K562 (cell line): ENCODE results near the gene CD300A. TPM values are rescaled to one million over a fixed set of nuclear protein-coding genes. Genes with fewer than 3 reads are reported as not detected.

Experiments used
- ATAC-seq: fragments of 200-7000 bp; cut with Tn5 transposase; 3 replicates; pipeline ENCODE4 v1.9.1; 2020; ENCODE audit warnings: moderate library complexity
- BruUV-seq: library from RNA; stranded (reverse); fragments of 400-500 nt; replicated peaks from 2 replicates; lab custom pipeline; 2021; lab: Mats Ljungman, UMichigan
- CTCF ChIA-PET: fragments of 300-600 bp; formaldehyde crosslinking; extraction: SDS; loops from one replicate; lab custom pipeline; 2021; ENCODE audit warnings: low intra/inter-chr PET ratio; lab: Yijun Ruan, JAX
- POLR2A ChIA-PET: fragments of 300-600, 350-650 bp; sonication (Branson Sonifier 250); formaldehyde crosslinking; extraction: SDS; loops from one replicate; lab custom pipeline; 2021; ENCODE audit warnings: antibody characterized with exemption, inconsistent platforms; lab: Yijun Ruan, JAX
- DNase-seq, 4 experiments: peaks; one replicate each; pipeline versions ENCODE4 v3.0.0 to v3.0.0-alpha.2; 2011 to 2018; ENCODE audit warnings: low spot score in 3 of 4, mixed read lengths in 3 of 4; ENCODE audit errors: extremely low read depth in 1 of 4
- FAIRE-seq: peaks from 2 replicates; lab custom pipeline; 2011; peaks lifted over from hg19 to GRCh38; lab: Jason Lieb, UNC
- H2AFZ ChIP-seq: 2 replicates; pipeline ENCODE4 v1.6.0; 2011; ENCODE audit warnings: low read depth, low read length, control low read depth, inconsistent platforms
- H3K27ac ChIP-seq: fragments of 200-600 bp; 3 replicates; pipeline ENCODE4 v1.8.0; 2011; ENCODE audit warnings: low read depth, mild to moderate bottlenecking, control low read depth, inconsistent platforms, low read length, moderate library complexity, mixed read lengths; ENCODE audit errors: extremely low read depth
- H3K27me3 ChIP-seq, 2 experiments: fragments of 300-600 bp in 1 of 2; 2 replicates in 1 of 2; 3 replicates in 1 of 2; pipeline versions ENCODE4 v1.6.0 to v1.8.0; 2011; ENCODE audit warnings: inconsistent platforms in 2 of 2, low read length in 2 of 2, mild to moderate bottlenecking in 1 of 2, mixed read lengths in 1 of 2, moderate library complexity in 1 of 2; ENCODE audit not compliant: control insufficient read depth in 2 of 2, insufficient read depth in 2 of 2
- H3K36me3 ChIP-seq: fragments of 300-600 bp; 3 replicates; pipeline ENCODE4 v1.8.0; 2011; ENCODE audit warnings: mild to moderate bottlenecking, low read length, inconsistent platforms; ENCODE audit not compliant: control insufficient read depth, insufficient read depth
- H3K4me1 ChIP-seq, 2 experiments: fragments of 200-600 bp in 1 of 2; replicated peaks in 1 of 2; 2 replicates in 1 of 2; 3 replicates in 1 of 2; pipeline versions ENCODE4 v1.5.1 to v1.8.0; 2011; ENCODE audit warnings: inconsistent platforms in 2 of 2, low read length in 2 of 2, mild to moderate bottlenecking in 1 of 2, mixed read lengths in 1 of 2, moderate library complexity in 1 of 2; ENCODE audit not compliant: control insufficient read depth in 2 of 2, insufficient read depth in 2 of 2
- H3K4me2 ChIP-seq: 2 replicates; pipeline ENCODE4 v1.6.1; 2011; ENCODE audit warnings: low read length, control low read depth, inconsistent platforms, mixed read lengths; ENCODE audit not compliant: insufficient read depth
- H3K4me3 ChIP-seq: fragments of 200-600 bp; sonication (generic), shearing (Covaris generic); 2 replicates; pipeline ENCODE4 v1.5.1; 2016; ENCODE audit warnings: control low read depth, inconsistent platforms
- H3K79me2 ChIP-seq: fragments of 200-600 bp; 3 replicates; pipeline ENCODE4 v1.8.0; 2011; ENCODE audit warnings: low read length, inconsistent platforms; ENCODE audit not compliant: control insufficient read depth, insufficient read depth
- H3K9ac ChIP-seq, 2 experiments: 2 replicates each; pipeline versions ENCODE4 v1.6.0 to v1.6.1; 2011; ENCODE audit warnings: low read depth in 2 of 2, low read length in 2 of 2, control low read depth in 1 of 2, inconsistent platforms in 1 of 2, mild to moderate bottlenecking in 1 of 2, mixed read lengths in 1 of 2; ENCODE audit not compliant: insufficient read depth in 1 of 2
- H3K9me1 ChIP-seq: one replicate; pipeline ENCODE4 v1.6.0; 2011; ENCODE audit warnings: inconsistent platforms, mild to moderate bottlenecking, low read length, moderate library complexity; ENCODE audit not compliant: control insufficient read depth, insufficient read depth
- H3K9me3 ChIP-seq: replicated peaks from 2 replicates; pipeline ENCODE4 v1.5.1; 2011; ENCODE audit warnings: low read depth, low read length, inconsistent platforms; ENCODE audit not compliant: control insufficient read depth, insufficient read depth
- H4K20me1 ChIP-seq: replicated peaks from 2 replicates; pipeline ENCODE4 v1.6.1; 2011; ENCODE audit warnings: low read length, inconsistent platforms, mixed read lengths; ENCODE audit not compliant: control insufficient read depth, insufficient read depth
- ATF2 ChIP-seq: sonication (generic); formaldehyde crosslinking; IDR thresholded peaks from 2 replicates; pipeline ENCODE4 v1.8.1; 2022; ENCODE audit warnings: missing genetic modification reagents
- CLOCK ChIP-seq: fragments of 250-450 bp; sonication (Bioruptor Pico); IDR thresholded peaks from 2 replicates; pipeline ENCODE4 v1.4.0; 2020; ENCODE audit warnings: mild to moderate bottlenecking, moderate library complexity, borderline replicate concordance
- E2F8 ChIP-seq: fragments of 450-650 bp; IDR thresholded peaks from 2 replicates; pipeline ENCODE4 v1.7.1; 2018; ENCODE audit warnings: mild to moderate bottlenecking, low read depth; ENCODE audit not compliant: partially characterized antibody
- EP400 ChIP-seq: fragments of 450-650 bp; IDR thresholded peaks from 2 replicates; pipeline ENCODE4 v1.6.1; 2017; ENCODE audit warnings: antibody characterized with exemption, mild to moderate bottlenecking, moderate library complexity
- FOXK1 ChIP-seq: sonication (generic); formaldehyde crosslinking; IDR thresholded peaks from 2 replicates; pipeline ENCODE4 v1.8.0; 2022; ENCODE audit warnings: missing genetic modification reagents, mild to moderate bottlenecking, borderline replicate concordance
- KLF13 ChIP-seq: fragments of 450-650 bp; IDR thresholded peaks from 2 replicates; pipeline ENCODE4 v1.6.1; 2016; ENCODE audit warnings: missing genetic modification characterization, low read depth, mild to moderate bottlenecking, missing compliant biosample characterization, moderate library complexity, borderline replicate concordance
- NCOR1 ChIP-seq: fragments of 450-650 bp; IDR thresholded peaks from 2 replicates; pipeline ENCODE4 v1.6.1; 2016; ENCODE audit warnings: mild to moderate bottlenecking, moderate library complexity
- PCBP2 ChIP-seq: fragments of 200-400 bp; formaldehyde crosslinking; IDR thresholded peaks from 2 replicates; pipeline ENCODE4 v1.6.1; 2018; ENCODE audit warnings: low read length, low read depth, mild to moderate bottlenecking, moderate library complexity; ENCODE audit not compliant: poor library complexity, severe bottlenecking
- POLR3A ChIP-seq: IDR thresholded peaks from 2 replicates; pipeline ENCODE4 v1.6.1; 2011; ENCODE audit warnings: borderline replicate concordance, mild to moderate bottlenecking, moderate library complexity; ENCODE audit not compliant: insufficient read length, insufficient read depth; ENCODE audit errors: extremely low read depth
- RHOXF2B ChIP-seq: fragments of 250-450 bp; sonication (Bioruptor Pico); conservative IDR thresholded peaks from 2 replicates; pipeline ENCODE4 v1.5.1; 2021
- SOX6 ChIP-seq: fragments of 450-650 bp; IDR thresholded peaks from 2 replicates; pipeline ENCODE4 v1.6.1; 2014; ENCODE audit warnings: mild to moderate bottlenecking
- ZFPM2 ChIP-seq: fragments of 250-450 bp; sonication (Bioruptor Pico); IDR thresholded peaks from 2 replicates; pipeline ENCODE4 v1.5.1; 2022; ENCODE audit warnings: mild to moderate bottlenecking
- ZNF655 ChIP-seq: fragments of 250-450 bp; sonication (Bioruptor Pico); IDR thresholded peaks from 2 replicates; pipeline ENCODE4 v1.5.0; 2021
- ZNF699 ChIP-seq: fragments of 250-450 bp; sonication (Bioruptor Pico); IDR thresholded peaks from 2 replicates; pipeline ENCODE4 v1.8.0; 2021; ENCODE audit warnings: mild to moderate bottlenecking, moderate library complexity; ENCODE audit not compliant: insufficient replicate concordance
- ZNF785 ChIP-seq: fragments of 250-450 bp; sonication (Bioruptor Pico); IDR thresholded peaks from 2 replicates; pipeline ENCODE4 v1.4.0; 2020; ENCODE audit warnings: mild to moderate bottlenecking
- WGBS: fragments of 100-300 bp; shearing (Covaris generic); methylation state at CpG from one replicate; pipeline ENCODE4 v1.1.6; 2016; ENCODE audit warnings: low coverage, mixed read lengths; ENCODE audit not compliant: insufficient coverage; ENCODE audit errors: missing lambda C conversion rate; 5-methylcytosine and 5-hydroxymethylcytosine counted together
- in situ Hi-C: fragments of 300-500 bp; cut with MboI; formaldehyde crosslinking; loops from 4 replicates; pipeline ENCODE4 v1.15.0; 2018; ENCODE audit warnings: inconsistent platforms, mixed read lengths
- intact Hi-C: fragments of 100-400 bp; cut with micrococcal nuclease; formaldehyde crosslinking; loops from 2 replicates; pipeline ENCODE4 v1.14.2; 2022
- polyA plus RNA-seq, 8 experiments: library from polyadenylated mRNA; depleted of rRNA in 4 of 8; stranded (reverse) in 5 of 8; unstranded in 3 of 8; fragments of >200 nt; fragmentation: Nextera tagmentation in 2 of 8; fragmentation: Illumina TruSeq in 1 of 8; extraction: Ambion mirVana in 2 of 8; extraction: Trizol in 1 of 8; gene quantifications; 2 replicates each; pipeline versions ENCODE4 v1.2.1 to v1.2.3, GENCODE V29; 2011 to 2014; ENCODE audit warnings: inconsistent platforms in 1 of 8, missing spikeins in 1 of 8
- total RNA-seq, 7 experiments: library from RNA; depleted of rRNA in 6 of 7; stranded (reverse); fragments of >200 nt in 6 of 7; fragmentation: Illumina TruSeq in 2 of 7; extraction: Trizol in 2 of 7; gene quantifications; 2 replicates each; pipeline versions ENCODE4 v1.2.1 to v1.2.3, GENCODE V29; 2011 to 2021; ENCODE audit warnings: low replicate concordance in 1 of 7

CD300A gene
- total and polyA plus RNA-seq, 9 of the 15 experiments (the other 6 are each of a cell fraction or from before 2014, with no cell fraction given): 0.21 to 1.7 (median 0.41) TPM; not detected in 1

- H3K27ac ChIP-seq: no peak overlapping the region
- peaks cover 11 to 51% of the 10 kb centered on the region in 2 experiments; a peak in 3 of 5 replicates for H3K27me3 ChIP-seq
- ATAC-seq (no peak), FAIRE-seq (no peak), DNase-seq (no peak)
- H3K36me3 ChIP-seq: no peaks in the 10 kb centered on the region
- H3K9ac ChIP-seq: no peak overlapping the region
- no peaks in the 10 kb centered on the region for H4K20me1 ChIP-seq
- H3K9me3 ChIP-seq: no peaks in the 10 kb centered on the region
- ChIA-PET POLR2A (no interaction called here), CTCF (no interaction called here)
- in situ Hi-C loops: no loop called here
- intact Hi-C loops: no loop called here
- no peak overlapping the region for H2AFZ ChIP-seq
- no peak overlapping the region for H3K4me2 ChIP-seq
- no peaks in the 10 kb centered on the region for H3K79me2 ChIP-seq
- H3K9me1 ChIP-seq: no peaks in the 10 kb centered on the region
- no peaks in the 10 kb centered on the region for H3K4me1 ChIP-seq
- no TSS peak for BruUV-seq
- WGBS: 7% methylated on average over 6 of the region's 9 CpGs
- H3K4me3 ChIP-seq: no peak overlapping the region
- TF ChIP-seq FOXK1 (CRISPR knock-in tag) (no peak), CLOCK (CRISPR knock-in tag) (no peak), RHOXF2B (no peak), NCOR1 (no peak), ZFPM2 (CRISPR knock-in tag) (no peak), E2F8 (no peak), ZNF785 (no peak), ZNF699 (CRISPR knock-in tag) (no peak), KLF13 (tag) (no peak), EP400 (no peak), ATF2 (CRISPR knock-in tag) (no peak), PCBP2 (no peak), SOX6 (no peak), ZNF655 (CRISPR knock-in tag) (no peak), POLR3A (no peak)
Measured at GRCh38 chr17:74521701-74522201, 55.3 kb downstream of the CD300A start.
